ENCODE measurements around the gene STK24.

STK24 gene

DNA sequence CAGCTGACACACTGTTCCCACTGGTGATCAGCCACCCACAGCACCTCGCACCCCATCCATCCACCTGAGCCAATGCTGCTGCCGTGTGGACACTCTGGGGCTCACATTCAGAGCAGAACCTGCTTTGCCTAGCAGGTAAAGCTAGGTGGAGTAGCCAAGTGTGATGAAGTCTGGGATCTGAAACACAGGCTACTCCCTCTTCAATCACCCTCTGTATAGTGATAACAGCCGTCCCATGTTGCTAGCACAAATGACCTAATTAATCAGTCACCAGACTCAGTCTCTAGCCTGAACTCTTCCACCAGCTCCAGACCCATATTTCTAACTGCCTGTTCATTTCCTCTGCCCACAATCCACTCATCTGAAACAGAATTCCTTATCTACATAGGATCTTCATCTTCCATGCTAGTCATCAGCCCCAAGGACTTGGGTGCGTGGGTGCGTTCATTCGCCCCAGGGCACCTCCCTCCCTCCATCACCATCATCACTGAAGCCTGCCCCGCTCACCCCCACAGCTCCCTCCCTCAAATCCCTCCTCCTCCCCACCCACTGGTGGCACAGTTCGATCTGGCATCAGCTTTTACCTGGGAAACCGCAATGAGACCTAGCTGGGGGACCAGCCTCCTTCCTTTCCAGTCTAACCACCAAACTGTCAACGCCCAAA is 19.8 kb downstream of the STK24 start:
- TF ChIP-seq EZH2 (IDR thresholded peaks at IDR 0.05) = no peak
- no peak for TF ChIP-seq POLR2AphosphoS5 (IDR thresholded peaks at IDR 0.05; ENCODE audit: borderline replicate concordance, low read depth, low read length)
- TF ChIP-seq FOXP2 (optimal IDR thresholded peaks at IDR 0.05; ENCODE audit: control extremely low read depth, extremely low read length, insufficient read depth) = no peak
- no peaks in the 10 kb centered on the region for H3K9me3 ChIP-seq (ENCODE audit: low read depth, low read length)
- DNase-seq (ENCODE audit: low read depth, low spot score) = no peak
- H3K4me3 ChIP-seq = no peak overlapping the region
- H3K36me3 ChIP-seq (ENCODE audit: insufficient read depth, low read length) = 0 out of 2 replicates have a peak, but pooled peaks cover 3% of the 10 kb centered on the region
- no peak overlapping the region for H3K9ac ChIP-seq (ENCODE audit: insufficient read length)
- no peak overlapping the region for H3K27ac ChIP-seq

DNA sequence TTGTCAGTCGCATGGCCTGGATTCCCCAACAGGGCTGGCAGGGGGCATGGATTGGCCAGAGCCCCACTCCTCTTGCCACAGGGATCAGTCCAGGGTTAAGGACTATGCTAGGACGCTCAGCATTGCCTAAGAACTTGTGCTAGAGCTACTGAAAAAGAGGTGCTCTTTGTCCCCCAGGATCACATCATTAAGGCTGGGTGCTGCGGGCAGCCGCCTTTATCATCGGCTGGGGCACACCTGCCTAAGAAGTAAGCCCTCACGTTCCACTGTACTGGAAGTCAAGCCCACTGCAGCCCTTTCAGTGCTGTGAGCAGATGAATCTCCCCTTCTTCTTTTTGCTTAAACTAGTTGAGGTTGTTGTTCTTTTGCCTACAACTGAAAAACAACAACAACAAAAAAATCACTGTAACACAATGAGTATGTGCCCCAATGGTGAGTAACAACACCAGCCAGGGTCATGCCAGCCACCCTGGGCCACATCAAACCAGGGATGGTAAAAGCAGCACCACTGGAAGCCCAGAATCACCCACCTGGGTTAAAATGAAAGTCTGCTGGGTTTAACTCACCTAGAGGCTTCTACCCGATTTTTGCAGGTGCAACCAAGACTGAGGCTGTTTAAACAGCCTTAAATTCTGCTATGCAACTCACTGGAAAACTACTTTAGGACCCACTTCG is 20.6 kb downstream of the STK24 start:
- DNase-seq (ENCODE audit: low read depth, low spot score) = no peak
- Histone ChIP-seq H3K4me3 (no peak overlapping the region), H3K9ac (ENCODE audit: insufficient read length) (no peak overlapping the region), H3K9me3 (ENCODE audit: low read depth, low read length) (no peaks in the 10 kb centered on the region), H3K36me3 (ENCODE audit: insufficient read depth, low read length) (peaks cover 9% of the 10 kb centered on the region), H3K27ac (no peak overlapping the region)
- no peak for TF ChIP-seq EZH2 (IDR thresholded peaks at IDR 0.05)
- TF ChIP-seq POLR2AphosphoS5 (IDR thresholded peaks at IDR 0.05; ENCODE audit: borderline replicate concordance, low read depth, low read length) = no peak
- no peak for TF ChIP-seq FOXP2 (optimal IDR thresholded peaks at IDR 0.05; ENCODE audit: control extremely low read depth, extremely low read length, insufficient read depth)

DNA sequence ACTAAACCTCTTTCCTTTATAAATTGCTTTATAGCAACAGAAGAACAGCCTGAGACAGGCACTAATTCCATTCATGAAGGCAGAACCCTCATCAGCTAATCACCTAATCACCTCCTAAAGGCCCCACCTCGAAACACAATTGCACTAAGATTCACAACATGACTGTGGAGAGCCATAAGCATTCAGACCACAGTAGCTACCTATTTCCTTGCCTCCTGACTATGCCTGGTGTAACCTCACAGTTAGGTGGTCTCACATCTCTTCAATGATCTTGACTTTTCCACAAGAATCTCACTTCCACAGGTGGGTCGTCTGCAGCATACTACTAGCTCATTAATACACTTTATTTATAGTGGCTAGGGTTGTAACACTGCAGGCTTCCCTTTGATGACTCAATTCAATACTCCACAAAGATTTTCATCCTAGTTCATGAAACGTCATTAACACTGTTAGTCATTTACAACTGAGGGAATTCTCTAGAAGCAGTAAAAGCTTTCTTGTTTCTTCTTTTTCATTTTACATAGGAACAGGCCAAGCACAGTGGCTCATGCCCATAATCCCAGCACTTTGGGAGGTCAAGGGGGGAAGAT is 27.1 kb downstream of the STK24 start:
- no peaks in the 10 kb centered on the region for H3K9me3 ChIP-seq (ENCODE audit: low read depth, low read length)
- H3K27ac ChIP-seq = no peak overlapping the region
- peaks cover 20% of the 10 kb centered on the region for H3K36me3 ChIP-seq (ENCODE audit: insufficient read depth, low read length)
- H3K4me3 ChIP-seq = no peak overlapping the region
- DNase-seq (ENCODE audit: low read depth, low spot score) = no peak
- no peak for TF ChIP-seq FOXP2 (optimal IDR thresholded peaks at IDR 0.05; ENCODE audit: control extremely low read depth, extremely low read length, insufficient read depth)
- TF ChIP-seq POLR2AphosphoS5 (IDR thresholded peaks at IDR 0.05; ENCODE audit: borderline replicate concordance, low read depth, low read length) = no peak
- no peak for TF ChIP-seq EZH2 (IDR thresholded peaks at IDR 0.05)
- no peak overlapping the region for H3K9ac ChIP-seq (ENCODE audit: insufficient read length)

DNA sequence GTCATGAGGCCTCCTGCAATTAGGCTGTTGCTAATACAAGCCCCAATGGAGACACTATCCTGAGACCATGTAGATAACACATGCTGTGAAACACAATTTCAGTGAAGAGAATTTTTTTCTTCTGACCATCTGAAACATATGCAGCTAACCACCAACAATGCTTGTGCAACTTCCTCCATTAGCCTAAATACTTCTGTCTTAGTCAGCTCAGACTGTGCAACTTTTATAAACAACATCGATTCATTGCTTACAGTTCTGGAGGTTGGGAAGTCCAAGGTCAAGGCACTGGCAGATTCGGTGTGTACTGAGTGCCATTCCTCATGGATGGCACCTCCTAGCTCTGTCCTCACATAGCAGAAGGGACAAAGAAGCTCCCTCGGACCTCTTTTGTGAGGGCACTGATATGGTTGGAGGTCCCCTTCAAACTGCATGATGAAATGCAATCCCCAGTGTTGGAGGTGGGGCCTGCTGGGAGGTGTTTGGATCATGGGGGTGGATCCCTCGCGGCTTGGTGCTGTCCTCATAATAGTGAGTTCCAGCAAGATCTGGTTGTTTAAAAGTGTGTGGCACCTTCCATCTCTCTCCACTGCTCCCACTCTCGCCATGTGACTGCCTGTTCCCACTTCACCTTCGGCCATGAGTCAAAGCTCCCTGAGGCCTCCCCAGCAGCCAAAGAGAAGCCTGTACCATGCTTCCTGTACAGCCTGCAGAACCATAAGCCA is 27.7 kb downstream of the STK24 start:
- Histone ChIP-seq H3K9me3 (ENCODE audit: low read depth, low read length) (no peaks in the 10 kb centered on the region), H3K9ac (ENCODE audit: insufficient read length) (no peak overlapping the region), H3K4me3 (no peak overlapping the region), H3K27ac (no peak overlapping the region), H3K36me3 (ENCODE audit: insufficient read depth, low read length) (peaks cover 20% of the 10 kb centered on the region)
- DNase-seq (ENCODE audit: low read depth, low spot score) = no peak
- TF ChIP-seq EZH2 (IDR thresholded peaks at IDR 0.05) = no peak
- TF ChIP-seq POLR2AphosphoS5 (IDR thresholded peaks at IDR 0.05; ENCODE audit: borderline replicate concordance, low read depth, low read length) = no peak
- no peak for TF ChIP-seq FOXP2 (optimal IDR thresholded peaks at IDR 0.05; ENCODE audit: control extremely low read depth, extremely low read length, insufficient read depth)

DNA sequence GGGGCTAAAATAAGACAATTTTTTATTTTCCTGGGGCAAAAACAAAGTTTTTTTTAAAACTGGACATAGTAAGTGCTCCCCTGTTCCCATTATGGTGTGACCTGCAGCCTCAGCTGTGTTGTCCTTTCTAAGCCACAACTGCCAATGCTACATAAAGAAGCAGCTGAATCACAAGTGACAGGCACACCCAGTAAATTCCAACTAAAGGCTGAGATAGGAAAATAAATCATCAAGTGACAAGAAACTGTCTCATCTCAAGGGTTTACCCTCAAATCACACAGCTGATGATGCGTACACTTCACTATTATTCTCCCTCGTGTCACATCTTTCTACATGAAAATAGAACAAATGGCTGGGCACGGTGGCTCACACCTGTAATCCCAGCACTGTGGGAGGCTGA is 28.7 kb downstream of the STK24 start:
- no peak for DNase-seq (ENCODE audit: low read depth, low spot score)
- Histone ChIP-seq H3K36me3 (ENCODE audit: insufficient read depth, low read length) (peaks cover 20% of the 10 kb centered on the region), H3K9ac (ENCODE audit: insufficient read length) (no peak overlapping the region), H3K9me3 (ENCODE audit: low read depth, low read length) (no peaks in the 10 kb centered on the region), H3K4me3 (no peak overlapping the region), H3K27ac (no peak overlapping the region)
- TF ChIP-seq FOXP2 (optimal IDR thresholded peaks at IDR 0.05; ENCODE audit: control extremely low read depth, extremely low read length, insufficient read depth) (no peak), POLR2AphosphoS5 (IDR thresholded peaks at IDR 0.05; ENCODE audit: borderline replicate concordance, low read depth, low read length) (no peak), EZH2 (IDR thresholded peaks at IDR 0.05) (no peak)

DNA sequence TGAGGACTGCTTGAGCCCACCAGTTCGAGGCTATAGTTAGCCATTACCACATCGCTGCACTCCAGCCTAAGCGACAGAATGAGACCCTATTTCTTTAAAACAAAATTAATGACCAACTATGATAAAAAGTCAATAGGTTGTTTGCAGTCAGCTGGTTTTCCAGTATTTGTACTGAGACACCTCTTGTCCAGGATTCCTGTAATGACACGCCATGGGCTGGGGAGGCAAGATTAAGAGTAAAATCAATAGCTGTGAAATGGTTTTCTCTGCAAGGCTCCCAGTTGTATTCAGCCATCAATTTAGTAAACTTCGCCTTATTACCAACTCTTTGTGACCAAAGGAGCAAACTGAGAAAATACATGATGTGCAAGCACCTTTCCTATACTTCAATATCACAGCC is 29.5 kb downstream of the STK24 start:
- DNase-seq (ENCODE audit: low read depth, low spot score) = no peak
- no peak for TF ChIP-seq EZH2 (IDR thresholded peaks at IDR 0.05)
- no peak for TF ChIP-seq FOXP2 (optimal IDR thresholded peaks at IDR 0.05; ENCODE audit: control extremely low read depth, extremely low read length, insufficient read depth)
- no peak for TF ChIP-seq POLR2AphosphoS5 (IDR thresholded peaks at IDR 0.05; ENCODE audit: borderline replicate concordance, low read depth, low read length)
- Histone ChIP-seq H3K4me3 (no peak overlapping the region), H3K9ac (ENCODE audit: insufficient read length) (no peak overlapping the region), H3K9me3 (ENCODE audit: low read depth, low read length) (no peaks in the 10 kb centered on the region), H3K27ac (no peak overlapping the region), H3K36me3 (ENCODE audit: insufficient read depth, low read length) (peaks cover 20% of the 10 kb centered on the region)

DNA sequence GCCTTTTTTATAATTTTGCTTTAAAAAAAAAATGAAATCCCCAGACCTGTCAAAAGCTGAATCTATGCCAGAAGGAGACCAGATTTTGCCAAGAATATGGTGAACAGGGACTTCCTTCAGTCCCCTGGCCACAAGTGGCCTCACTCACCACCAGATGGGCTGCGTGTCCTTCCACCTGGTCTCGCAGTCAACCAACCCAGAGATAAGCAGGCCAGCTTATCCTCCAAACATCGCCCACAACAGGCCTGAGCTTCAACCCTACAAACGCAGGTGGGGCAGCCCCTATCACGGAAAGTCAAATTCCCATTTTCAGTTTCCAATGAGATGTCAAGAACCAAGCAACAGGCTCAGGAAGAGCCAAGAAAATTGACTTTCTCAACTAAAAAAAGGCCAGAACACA is 30.5 kb downstream of the STK24 start:
- no peak overlapping the region for H3K4me3 ChIP-seq
- H3K36me3 ChIP-seq (ENCODE audit: insufficient read depth, low read length) = peaks cover 15% of the 10 kb centered on the region; the same call in 1 of the 2 replicates
- no peak overlapping the region for H3K9ac ChIP-seq (ENCODE audit: insufficient read length)
- no peaks in the 10 kb centered on the region for H3K9me3 ChIP-seq (ENCODE audit: low read depth, low read length)
- no peak overlapping the region for H3K27ac ChIP-seq
- TF ChIP-seq FOXP2 (optimal IDR thresholded peaks at IDR 0.05; ENCODE audit: control extremely low read depth, extremely low read length, insufficient read depth) = no peak
- no peak for TF ChIP-seq POLR2AphosphoS5 (IDR thresholded peaks at IDR 0.05; ENCODE audit: borderline replicate concordance, low read depth, low read length)
- TF ChIP-seq EZH2 (IDR thresholded peaks at IDR 0.05) = no peak
- no peak for DNase-seq (ENCODE audit: low read depth, low spot score)
